ENCODE measurements around the gene SLC30A1.

The SLC30A1 gene

DNA sequence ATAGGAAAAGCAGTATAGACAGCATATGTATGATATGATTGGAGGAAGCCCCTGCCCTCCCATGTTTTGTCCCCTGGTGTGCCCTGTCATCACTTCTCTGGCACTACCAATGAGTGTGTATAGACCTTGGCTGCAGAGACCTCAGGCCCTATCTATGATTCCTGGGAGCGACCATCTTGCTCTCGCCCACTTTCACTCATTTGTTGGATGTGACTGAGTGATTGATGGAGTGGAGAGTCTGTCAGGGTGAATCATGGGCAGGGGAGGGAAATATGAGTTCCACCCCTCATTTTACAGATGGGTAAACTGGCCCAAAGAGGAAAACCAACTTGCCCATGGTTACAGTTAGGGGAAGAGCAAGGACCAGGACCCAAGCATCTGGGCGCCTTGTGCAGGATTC lies 14.9 kb downstream of the SLC30A1 start:
- Histone ChIP-seq H3K36me3 (ENCODE audit: low read length) (no peaks in the 10 kb centered on the region), H3K9me2 (replicated peaks; ENCODE audit: insufficient read depth, low read length) (no peaks in the 10 kb centered on the region), H4K20me1 (ENCODE audit: low read depth, low read length) (no peaks in the 10 kb centered on the region), H3K9me3 (ENCODE audit: insufficient read depth, low read length) (no peaks in the 10 kb centered on the region), H2AFZ (ENCODE audit: low read depth, low read length, severe bottlenecking) (no peak overlapping the region), H3K27me3 (ENCODE audit: low read length) (no peaks in the 10 kb centered on the region), H3K4me2 (ENCODE audit: low read depth, low read length, poor library complexity, severe bottlenecking) (no peak overlapping the region), H3K79me2 (ENCODE audit: insufficient read depth, low read length) (no peaks in the 10 kb centered on the region), H3F3A (ENCODE audit: insufficient read depth) (no peaks in the 10 kb centered on the region), H3K4me3 (ENCODE audit: insufficient read depth, low read length, poor library complexity, severe bottlenecking) (no peak overlapping the region), H3K27ac (ENCODE audit: low read depth, low read length) (no peak overlapping the region), H3K9ac (ENCODE audit: low read length) (no peak overlapping the region)
- TF ChIP-seq CTCF (IDR thresholded peaks at IDR 0.05; ENCODE audit: insufficient read depth, low read length, poor library complexity, severe bottlenecking), result no peak
- no peak for TF ChIP-seq EZH2phosphoT487 (conservative IDR thresholded peaks at IDR 0.05; ENCODE audit: low read length)

GRCh38 chr1:211559222-211560010 lies 19.5 kb downstream of the SLC30A1 start:
- no peaks in the 10 kb centered on the region for H3F3A ChIP-seq (ENCODE audit: insufficient read depth)
- no peak overlapping the region for H3K4me2 ChIP-seq (ENCODE audit: low read depth, low read length, poor library complexity, severe bottlenecking)
- no peaks in the 10 kb centered on the region for H3K27me3 ChIP-seq (ENCODE audit: low read length)
- H3K4me3 ChIP-seq (ENCODE audit: insufficient read depth, low read length, poor library complexity, severe bottlenecking), result no peak overlapping the region
- H4K20me1 ChIP-seq (ENCODE audit: low read depth, low read length), result no peaks in the 10 kb centered on the region
- H3K79me2 ChIP-seq (ENCODE audit: insufficient read depth, low read length), result no peaks in the 10 kb centered on the region
- no peak overlapping the region for H2AFZ ChIP-seq (ENCODE audit: low read depth, low read length, severe bottlenecking)
- H3K36me3 ChIP-seq (ENCODE audit: low read length), result no peaks in the 10 kb centered on the region
- no peaks in the 10 kb centered on the region for H3K9me3 ChIP-seq (ENCODE audit: insufficient read depth, low read length)
- no peak overlapping the region for H3K9ac ChIP-seq (ENCODE audit: low read length)
- no peaks in the 10 kb centered on the region for H3K9me2 ChIP-seq (replicated peaks; ENCODE audit: insufficient read depth, low read length)
- no peak overlapping the region for H3K27ac ChIP-seq (ENCODE audit: low read depth, low read length)
- TF ChIP-seq CTCF (IDR thresholded peaks at IDR 0.05; ENCODE audit: insufficient read depth, low read length, poor library complexity, severe bottlenecking), result no peak
- no peak for TF ChIP-seq EZH2phosphoT487 (conservative IDR thresholded peaks at IDR 0.05; ENCODE audit: low read length)

DNA sequence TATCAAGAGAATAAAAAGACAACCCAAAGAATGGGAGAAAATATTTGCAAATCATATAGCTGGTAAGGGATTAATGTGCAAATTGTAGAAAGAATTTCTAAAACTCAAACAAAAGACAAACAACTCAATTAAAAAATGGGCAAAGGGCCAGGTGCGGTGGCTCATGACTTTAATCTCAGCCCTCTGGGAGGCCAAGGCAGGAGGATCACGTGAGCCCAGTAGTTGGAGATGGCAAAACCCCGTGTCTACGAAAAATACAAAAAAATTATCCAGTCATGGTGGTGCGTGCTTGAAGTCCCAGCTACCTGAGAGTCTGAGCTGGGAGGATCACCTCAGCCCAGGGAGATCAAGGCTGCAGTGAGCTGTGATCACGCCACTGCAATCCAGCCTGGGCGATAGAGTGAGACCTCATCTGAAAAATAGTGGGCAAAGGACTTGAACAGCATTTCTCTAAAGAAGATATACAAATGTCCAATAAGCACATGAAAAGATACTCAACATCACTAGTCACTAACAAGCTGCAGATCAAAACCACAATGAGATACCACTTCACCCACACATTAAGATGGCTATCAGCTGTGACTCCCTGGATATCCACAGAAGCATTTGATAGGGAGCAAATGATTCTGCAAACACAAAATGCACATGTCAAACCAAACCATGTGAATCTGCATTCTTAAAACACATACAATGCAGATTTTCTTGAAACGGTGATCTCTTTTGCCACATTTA lies 20.9 kb downstream of the SLC30A1 start:
- Histone ChIP-seq H3K9me2 (replicated peaks; ENCODE audit: insufficient read depth, low read length) (no peaks in the 10 kb centered on the region), H3K27me3 (ENCODE audit: low read length) (no peaks in the 10 kb centered on the region), H3F3A (ENCODE audit: insufficient read depth) (no peaks in the 10 kb centered on the region), H3K9ac (ENCODE audit: low read length) (no peak overlapping the region), H4K20me1 (ENCODE audit: low read depth, low read length) (no peaks in the 10 kb centered on the region), H2AFZ (ENCODE audit: low read depth, low read length, severe bottlenecking) (no peak overlapping the region), H3K9me3 (ENCODE audit: insufficient read depth, low read length) (no peaks in the 10 kb centered on the region), H3K36me3 (ENCODE audit: low read length) (no peaks in the 10 kb centered on the region), H3K4me2 (ENCODE audit: low read depth, low read length, poor library complexity, severe bottlenecking) (no peak overlapping the region), H3K27ac (ENCODE audit: low read depth, low read length) (no peak overlapping the region), H3K4me3 (ENCODE audit: insufficient read depth, low read length, poor library complexity, severe bottlenecking) (no peak overlapping the region), H3K79me2 (ENCODE audit: insufficient read depth, low read length) (no peaks in the 10 kb centered on the region)
- TF ChIP-seq EZH2phosphoT487 (conservative IDR thresholded peaks at IDR 0.05; ENCODE audit: low read length) (no peak), CTCF (IDR thresholded peaks at IDR 0.05; ENCODE audit: insufficient read depth, low read length, poor library complexity, severe bottlenecking) (no peak)

All from SU-DHL-6 (cell line).